BE2C (cell line): ENCODE data around the gene IRF2BP1.

Source experiments
- DNase-seq: peaks from one replicate; pipeline ENCODE4 v3.0.0-alpha.2; 2020
- H3K27me3 ChIP-seq: fragments of 250-450 bp; sonication (Bioruptor Pico); 2 replicates; pipeline ENCODE4 v1.5.1; 2020; ENCODE audit warnings: mild to moderate bottlenecking
- H3K36me3 ChIP-seq: fragments of 250-450 bp; sonication (Bioruptor Pico); 2 replicates; pipeline ENCODE4 v1.5.1; 2020; ENCODE audit warnings: mild to moderate bottlenecking
- H3K4me1 ChIP-seq: fragments of 250-450 bp; sonication (Bioruptor Pico); 2 replicates; pipeline ENCODE4 v1.5.1; 2020
- H3K4me3 ChIP-seq: 2 replicates; pipeline ENCODE4 v1.5.1; 2011; ENCODE audit warnings: low read depth, low read length
- H3K9me3 ChIP-seq: fragments of 250-450 bp; sonication (Bioruptor Pico); 2 replicates; pipeline ENCODE4 v1.5.1; 2020
- TF ChIP-seq, protein P1 (sequence below): IDR thresholded peaks from 2 replicates; pipeline ENCODE4 v1.5.1; 2012; ENCODE audit warnings: mild to moderate bottlenecking, low read depth, low read length

Gene IRF2BP1

GRCh38 chr19:45879971-45880370 is 6.0 kb downstream of the IRF2BP1 start:
- H3K4me3 ChIP-seq, result no peak overlapping the region
- H3K27me3 ChIP-seq, result no peaks in the 10 kb centered on the region
- no peaks in the 10 kb centered on the region for H3K4me1 ChIP-seq
- H3K9me3 ChIP-seq, result no peaks in the 10 kb centered on the region
- peaks cover 8% of the 10 kb centered on the region for H3K36me3 ChIP-seq
- TF ChIP-seq, protein P1, sequence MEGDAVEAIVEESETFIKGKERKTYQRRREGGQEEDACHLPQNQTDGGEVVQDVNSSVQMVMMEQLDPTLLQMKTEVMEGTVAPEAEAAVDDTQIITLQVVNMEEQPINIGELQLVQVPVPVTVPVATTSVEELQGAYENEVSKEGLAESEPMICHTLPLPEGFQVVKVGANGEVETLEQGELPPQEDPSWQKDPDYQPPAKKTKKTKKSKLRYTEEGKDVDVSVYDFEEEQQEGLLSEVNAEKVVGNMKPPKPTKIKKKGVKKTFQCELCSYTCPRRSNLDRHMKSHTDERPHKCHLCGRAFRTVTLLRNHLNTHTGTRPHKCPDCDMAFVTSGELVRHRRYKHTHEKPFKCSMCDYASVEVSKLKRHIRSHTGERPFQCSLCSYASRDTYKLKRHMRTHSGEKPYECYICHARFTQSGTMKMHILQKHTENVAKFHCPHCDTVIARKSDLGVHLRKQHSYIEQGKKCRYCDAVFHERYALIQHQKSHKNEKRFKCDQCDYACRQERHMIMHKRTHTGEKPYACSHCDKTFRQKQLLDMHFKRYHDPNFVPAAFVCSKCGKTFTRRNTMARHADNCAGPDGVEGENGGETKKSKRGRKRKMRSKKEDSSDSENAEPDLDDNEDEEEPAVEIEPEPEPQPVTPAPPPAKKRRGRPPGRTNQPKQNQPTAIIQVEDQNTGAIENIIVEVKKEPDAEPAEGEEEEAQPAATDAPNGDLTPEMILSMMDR, result no peak
- DNase-seq, result no peak

- no peak for DNase-seq
- Histone ChIP-seq H3K4me3 (no peak overlapping the region), H3K27me3 (no peaks in the 10 kb centered on the region), H3K4me1 (no peaks in the 10 kb centered on the region), H3K36me3 (peaks cover 4% of the 10 kb centered on the region), H3K9me3 (no peaks in the 10 kb centered on the region)
- TF ChIP-seq, protein P1, result no peak
Measured at GRCh38 chr19:45879055-45879454, 6.9 kb downstream of the IRF2BP1 start.

GRCh38 chr19:45878043-45878794 is 7.7 kb downstream of the IRF2BP1 start:
- no peaks in the 10 kb centered on the region for H3K9me3 ChIP-seq
- DNase-seq, result no peak
- TF ChIP-seq, protein P1, result no peak

DNA sequence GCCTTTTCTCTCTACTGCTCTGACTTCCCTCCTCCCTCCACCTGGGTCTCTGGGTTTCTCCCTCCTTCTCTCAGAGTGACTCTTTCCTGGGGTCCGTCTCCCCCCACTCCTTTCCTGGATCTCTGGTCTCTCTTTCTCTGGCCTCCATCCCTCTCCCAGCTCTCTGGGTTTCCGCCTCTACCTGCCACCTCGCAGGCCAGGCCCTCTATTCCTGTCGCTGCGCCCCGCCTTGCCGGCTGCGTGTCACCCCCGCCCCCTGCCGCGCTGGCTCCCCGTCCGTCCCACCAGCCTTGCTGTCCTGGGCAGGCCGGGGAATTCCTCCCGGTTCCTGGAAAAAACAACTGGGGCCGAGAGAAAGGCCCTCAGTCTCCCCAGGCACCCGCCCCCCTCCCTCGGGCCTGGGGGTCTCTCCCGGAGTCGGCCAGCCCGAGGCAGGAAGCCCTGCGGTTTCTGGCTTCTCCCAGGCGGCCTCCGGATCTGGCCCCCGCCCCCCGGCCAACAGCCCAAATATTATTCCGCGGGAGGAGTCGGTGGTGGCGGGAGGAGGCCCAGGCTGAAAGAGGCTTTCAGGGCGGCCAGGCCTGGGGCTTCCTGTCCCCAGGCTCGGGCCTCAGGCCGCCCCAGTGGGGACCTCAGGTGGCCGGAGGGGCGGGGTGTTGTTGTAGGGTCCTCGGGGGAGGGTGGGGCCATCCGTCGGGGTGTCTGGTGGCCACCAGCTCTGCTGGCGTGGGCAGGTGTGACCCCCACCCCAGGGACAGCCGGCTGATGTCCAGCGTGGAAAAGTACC is 9.3 kb downstream of the IRF2BP1 start:
- no peaks in the 10 kb centered on the region for H3K36me3 ChIP-seq
- H3K27me3 ChIP-seq, result no peaks in the 10 kb centered on the region
- H3K4me1 ChIP-seq, result no peaks in the 10 kb centered on the region
- no peak for DNase-seq
- no peaks in the 10 kb centered on the region for H3K9me3 ChIP-seq
- TF ChIP-seq, protein P1, result no peak
- no peak overlapping the region for H3K4me3 ChIP-seq

More at GRCh38 chr19:45878043-45878794, 7.7 kb downstream of the IRF2BP1 start:
- Histone ChIP-seq H3K36me3 (no peaks in the 10 kb centered on the region), H3K27me3 (no peaks in the 10 kb centered on the region), H3K4me1 (no peaks in the 10 kb centered on the region), H3K4me3 (no peak overlapping the region)

- TF ChIP-seq, protein P1, result no peak
- no peaks in the 10 kb centered on the region for H3K4me1 ChIP-seq
- no peaks in the 10 kb centered on the region for H3K27me3 ChIP-seq
- no peaks in the 10 kb centered on the region for H3K36me3 ChIP-seq
- no peak overlapping the region for H3K4me3 ChIP-seq
- DNase-seq, result no peak
- no peaks in the 10 kb centered on the region for H3K9me3 ChIP-seq
Measured at GRCh38 chr19:45876161-45876410, 9.9 kb downstream of the IRF2BP1 start.

- no peak for DNase-seq
- H3K4me1 ChIP-seq, result no peaks in the 10 kb centered on the region
- TF ChIP-seq, protein P1, result no peak
Measured at GRCh38 chr19:45874620-45874966, 11.3 kb downstream of the IRF2BP1 start.

More at GRCh38 chr19:45874620-45874966, 11.3 kb downstream of the IRF2BP1 start:
- Histone ChIP-seq H3K36me3 (no peaks in the 10 kb centered on the region), H3K27me3 (no peaks in the 10 kb centered on the region), H3K4me3 (no peak overlapping the region), H3K9me3 (no peaks in the 10 kb centered on the region)
